IPS-18a (cell line): ENCODE measurements around the gene NDUFS6.

Experiments used
- H3K27ac ChIP-seq: one replicate; pipeline ENCODE4 v1.5.1; 2013; ENCODE audit warnings: low read length
- H3K27me3 ChIP-seq: one replicate; pipeline ENCODE4 v1.6.1; 2013; ENCODE audit warnings: mild to moderate bottlenecking, low read length; ENCODE audit not compliant: control insufficient read depth, insufficient read depth
- H3K36me3 ChIP-seq: one replicate; pipeline ENCODE4 v1.6.1; 2013; ENCODE audit warnings: low read depth, low read length; ENCODE audit not compliant: control insufficient read depth
- H3K4me1 ChIP-seq: one replicate; pipeline ENCODE4 v1.6.1; 2013; ENCODE audit warnings: low read depth, low read length; ENCODE audit not compliant: control insufficient read depth
- H3K4me3 ChIP-seq: one replicate; pipeline ENCODE4 v1.5.1; 2013; ENCODE audit warnings: low read length
- H3K9ac ChIP-seq: one replicate; pipeline ENCODE4 v1.6.1; 2013; ENCODE audit warnings: mild to moderate bottlenecking, low read length, moderate library complexity
- H3K9me3 ChIP-seq: one replicate; pipeline ENCODE4 v1.6.1; 2013; ENCODE audit warnings: low read depth, low read length; ENCODE audit not compliant: control insufficient read depth

The NDUFS6 gene

DNA sequence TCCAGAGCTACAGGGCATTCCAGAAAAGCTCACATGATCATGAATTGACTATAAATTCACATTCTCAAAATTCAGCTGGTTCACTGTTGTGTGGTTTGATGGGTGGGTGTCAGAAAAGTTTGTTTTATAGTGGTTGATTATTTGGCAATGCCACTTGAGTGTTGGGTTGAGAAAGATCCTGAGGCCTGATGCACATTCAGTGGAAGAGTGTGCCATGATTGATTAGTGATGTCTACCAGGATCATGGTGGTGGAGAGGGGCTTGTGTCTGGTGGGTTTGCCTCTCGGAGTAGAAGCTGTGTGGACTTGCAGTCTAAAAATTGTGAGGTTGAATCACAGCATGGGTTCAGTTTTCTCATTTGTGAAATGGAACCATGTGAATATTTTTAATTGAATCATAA is 2.0 kb downstream of the NDUFS6 start:
- Histone ChIP-seq H3K27ac (no peak overlapping the region), H3K9ac (no peak overlapping the region), H3K4me1 (peaks cover 3% of the 10 kb centered on the region), H3K36me3 (peaks cover 58% of the 10 kb centered on the region), H3K27me3 (no peaks in the 10 kb centered on the region), H3K9me3 (no peaks in the 10 kb centered on the region), H3K4me3 (no peak overlapping the region)

DNA sequence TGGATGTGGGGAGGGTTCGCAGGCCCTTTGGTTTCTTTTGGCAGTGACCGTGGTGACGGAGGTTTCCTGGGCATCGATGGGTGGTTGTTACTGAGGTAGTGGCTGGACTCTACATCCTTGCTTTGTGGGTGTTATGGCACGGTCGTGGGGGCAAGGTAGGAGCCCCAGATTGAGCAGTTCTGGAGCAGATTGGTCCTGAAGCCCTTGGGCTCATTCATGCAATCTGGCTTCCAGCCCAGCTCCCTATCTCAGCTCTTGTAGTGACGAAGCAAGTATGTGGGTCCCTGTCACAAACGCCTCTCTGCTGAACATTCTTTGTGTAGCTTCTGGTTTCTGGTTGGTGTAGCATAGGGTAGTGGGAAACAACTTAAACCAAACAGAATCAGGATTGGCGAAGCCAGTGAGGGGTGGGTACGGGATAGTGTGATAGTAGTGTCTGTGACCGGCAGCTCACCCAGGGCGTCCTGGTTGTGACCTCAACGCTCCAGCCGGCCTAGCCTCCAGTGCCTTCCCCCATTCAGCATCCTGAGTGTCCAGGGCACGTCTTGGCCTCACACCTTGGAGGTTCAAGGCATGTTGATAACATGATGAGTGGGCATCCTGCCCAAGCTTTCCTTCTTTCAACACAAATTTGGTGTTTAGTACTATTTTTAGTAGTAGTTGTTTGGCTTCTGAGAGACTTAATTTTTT is 2.9 kb downstream of the NDUFS6 start:
- Histone ChIP-seq H3K4me1 (peaks cover 3% of the 10 kb centered on the region), H3K27ac (no peak overlapping the region), H3K4me3 (no peak overlapping the region), H3K9ac (no peak overlapping the region), H3K36me3 (peaks cover 63% of the 10 kb centered on the region), H3K27me3 (no peaks in the 10 kb centered on the region), H3K9me3 (no peaks in the 10 kb centered on the region)

DNA sequence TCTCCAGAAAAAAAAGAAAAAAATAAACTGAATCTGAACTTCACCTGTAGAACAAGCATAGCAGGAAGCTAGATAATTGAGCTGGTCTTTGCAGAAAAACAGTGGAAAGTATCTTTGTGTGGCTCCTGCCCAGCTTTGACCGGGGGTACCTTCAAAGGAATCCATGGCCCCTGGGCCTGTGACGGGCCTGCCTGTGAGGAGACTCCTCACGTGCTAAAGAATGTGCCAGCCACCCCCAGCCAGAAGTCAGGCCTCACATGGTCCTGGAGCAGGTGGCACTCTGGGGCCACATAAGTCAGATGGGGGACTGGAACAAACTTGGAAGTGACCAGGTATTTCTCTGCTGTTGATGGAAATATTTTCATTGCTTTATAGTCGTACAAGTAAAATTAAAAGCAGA is 4.1 kb downstream of the NDUFS6 start:
- H3K27ac ChIP-seq = no peak overlapping the region
- no peak overlapping the region for H3K9ac ChIP-seq
- H3K4me1 ChIP-seq = peaks cover 3% of the 10 kb centered on the region
- H3K36me3 ChIP-seq = peaks cover 73% of the 10 kb centered on the region
- no peaks in the 10 kb centered on the region for H3K27me3 ChIP-seq
- H3K9me3 ChIP-seq = no peaks in the 10 kb centered on the region
- H3K4me3 ChIP-seq = no peak overlapping the region

DNA sequence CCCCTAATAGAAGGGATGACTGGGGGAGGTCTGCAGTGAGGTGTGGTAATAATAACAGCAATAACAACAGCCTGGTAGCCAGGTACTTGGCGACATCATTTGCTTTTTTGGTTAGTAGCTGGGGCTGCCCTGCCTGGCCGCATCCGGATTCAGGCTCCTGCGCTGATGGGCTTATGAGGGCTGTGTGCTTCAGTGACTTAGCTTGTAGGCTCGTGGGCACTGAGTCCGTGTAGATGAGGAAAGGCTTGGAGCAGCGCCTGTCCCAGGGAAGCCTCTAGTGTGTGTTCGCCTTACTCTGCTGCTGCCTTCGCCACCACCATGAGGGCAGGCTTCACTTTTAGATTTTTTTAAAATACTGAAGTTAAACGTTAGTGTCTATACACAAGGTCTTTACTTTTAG is 4.5 kb downstream of the NDUFS6 start:
- Histone ChIP-seq H3K9me3 (no peaks in the 10 kb centered on the region), H3K4me1 (no peaks in the 10 kb centered on the region), H3K27me3 (no peaks in the 10 kb centered on the region), H3K27ac (no peak overlapping the region), H3K36me3 (peaks cover 76% of the 10 kb centered on the region), H3K9ac (no peak overlapping the region), H3K4me3 (no peak overlapping the region)

DNA sequence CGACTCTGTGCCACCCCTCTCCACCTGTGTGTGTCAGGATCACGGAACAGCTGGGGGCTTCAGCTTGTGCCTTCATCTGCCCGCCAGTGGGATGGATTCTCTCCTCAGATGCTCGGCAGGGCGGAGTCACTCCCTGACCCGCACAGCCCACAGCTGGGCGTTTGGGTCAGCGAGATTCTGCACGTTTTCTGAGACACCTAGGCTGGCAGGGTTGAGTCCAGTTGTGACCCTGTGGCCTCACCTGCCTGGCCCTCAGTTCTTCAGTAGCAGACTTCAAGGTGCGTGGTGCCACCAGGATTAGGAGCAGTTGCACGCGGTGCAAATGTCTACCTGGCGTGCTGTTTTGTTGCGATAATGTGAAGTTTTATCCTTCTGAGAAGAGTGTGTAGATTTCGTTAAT is 5.0 kb downstream of the NDUFS6 start:
- H3K27me3 ChIP-seq = no peaks in the 10 kb centered on the region
- no peak overlapping the region for H3K27ac ChIP-seq
- H3K9ac ChIP-seq = no peak overlapping the region
- no peaks in the 10 kb centered on the region for H3K9me3 ChIP-seq
- H3K4me3 ChIP-seq = no peak overlapping the region
- H3K4me1 ChIP-seq = no peaks in the 10 kb centered on the region
- peaks cover 76% of the 10 kb centered on the region for H3K36me3 ChIP-seq

DNA sequence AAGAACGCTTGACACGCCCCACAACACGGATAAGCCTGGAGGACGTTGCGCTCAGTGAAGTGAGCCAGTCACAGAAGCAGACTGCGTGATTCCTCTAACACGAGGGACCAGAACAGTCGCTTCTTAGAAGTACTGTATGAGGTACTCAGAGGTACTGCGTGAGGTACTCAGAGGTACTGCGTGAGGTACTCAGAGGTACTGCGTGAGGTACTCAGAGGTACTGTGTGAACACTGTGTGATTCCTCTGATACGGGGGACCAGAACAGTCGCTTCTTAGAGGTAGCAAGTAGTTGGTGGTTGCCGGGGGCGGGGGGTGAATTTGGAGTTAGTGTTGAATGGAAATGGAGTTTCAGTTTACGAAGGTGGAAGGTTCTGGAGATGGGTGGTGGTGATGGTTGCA is 5.8 kb downstream of the NDUFS6 start:
- Histone ChIP-seq H3K4me1 (no peaks in the 10 kb centered on the region), H3K36me3 (peaks cover 84% of the 10 kb centered on the region), H3K27me3 (no peaks in the 10 kb centered on the region), H3K9me3 (no peaks in the 10 kb centered on the region), H3K27ac (no peak overlapping the region), H3K9ac (no peak overlapping the region), H3K4me3 (no peak overlapping the region)

DNA sequence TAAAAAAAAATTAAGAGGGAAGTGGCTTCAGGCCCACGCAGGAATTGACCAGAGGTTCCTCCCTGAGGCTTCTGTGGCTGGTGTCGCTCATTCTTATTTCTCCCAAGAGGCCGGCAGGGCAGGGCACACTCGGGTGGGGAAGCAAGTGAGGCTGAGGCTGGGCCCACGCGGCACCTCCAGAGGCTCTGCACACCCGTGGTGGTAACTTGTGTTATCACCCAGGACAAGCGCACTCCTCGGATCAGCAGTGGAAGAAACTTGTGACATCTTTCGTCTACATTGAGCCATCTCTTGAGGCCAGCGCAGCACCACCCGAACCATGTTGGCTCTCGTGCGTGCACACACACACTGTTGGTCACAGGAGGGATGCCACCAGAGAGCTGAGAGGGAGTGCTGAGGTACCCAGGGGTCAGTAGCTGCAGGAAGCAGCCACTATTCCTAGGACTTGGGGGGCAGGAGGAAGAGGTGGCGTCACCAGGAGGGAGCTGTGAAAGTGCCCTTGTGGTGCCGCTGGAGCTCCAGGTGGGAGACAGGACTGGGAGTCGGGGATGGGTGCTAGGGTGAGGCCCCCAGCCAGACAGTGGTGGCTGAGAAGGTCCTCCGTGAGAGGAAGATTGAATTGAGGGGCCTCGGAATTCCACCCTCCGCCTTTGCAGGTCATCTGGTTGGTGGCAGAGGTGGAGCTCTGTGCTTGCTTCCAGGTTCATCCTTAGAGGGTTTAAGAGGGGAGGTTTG is 6.4 kb downstream of the NDUFS6 start:
- Histone ChIP-seq H3K36me3 (peaks cover 86% of the 10 kb centered on the region), H3K4me1 (no peaks in the 10 kb centered on the region), H3K9ac (no peak overlapping the region), H3K27me3 (no peaks in the 10 kb centered on the region), H3K27ac (no peak overlapping the region), H3K4me3 (no peak overlapping the region), H3K9me3 (no peaks in the 10 kb centered on the region)

DNA sequence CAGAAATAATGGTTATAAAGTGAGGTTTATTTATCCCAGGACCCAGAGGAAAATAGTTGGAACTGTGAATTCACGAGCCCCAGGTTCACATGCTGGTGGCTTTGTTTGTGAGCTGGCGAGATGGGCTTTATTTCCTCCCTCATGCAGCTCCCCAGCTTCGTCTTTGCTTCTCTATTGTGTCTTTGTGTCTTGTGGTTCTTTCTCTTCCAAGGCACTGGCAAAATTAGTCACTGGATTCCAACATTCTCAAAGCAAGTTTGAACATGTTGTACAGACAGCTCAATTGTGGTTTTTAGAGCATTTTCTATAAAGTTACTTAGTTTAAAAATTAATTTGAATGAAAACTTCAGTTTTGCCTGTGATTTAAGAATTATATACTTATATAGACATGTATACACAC is 7.2 kb downstream of the NDUFS6 start:
- no peaks in the 10 kb centered on the region for H3K27me3 ChIP-seq
- H3K36me3 ChIP-seq = peaks cover 85% of the 10 kb centered on the region
- H3K9ac ChIP-seq = no peak overlapping the region
- H3K9me3 ChIP-seq = no peaks in the 10 kb centered on the region
- H3K4me1 ChIP-seq = no peaks in the 10 kb centered on the region
- no peak overlapping the region for H3K4me3 ChIP-seq
- H3K27ac ChIP-seq = no peak overlapping the region

DNA sequence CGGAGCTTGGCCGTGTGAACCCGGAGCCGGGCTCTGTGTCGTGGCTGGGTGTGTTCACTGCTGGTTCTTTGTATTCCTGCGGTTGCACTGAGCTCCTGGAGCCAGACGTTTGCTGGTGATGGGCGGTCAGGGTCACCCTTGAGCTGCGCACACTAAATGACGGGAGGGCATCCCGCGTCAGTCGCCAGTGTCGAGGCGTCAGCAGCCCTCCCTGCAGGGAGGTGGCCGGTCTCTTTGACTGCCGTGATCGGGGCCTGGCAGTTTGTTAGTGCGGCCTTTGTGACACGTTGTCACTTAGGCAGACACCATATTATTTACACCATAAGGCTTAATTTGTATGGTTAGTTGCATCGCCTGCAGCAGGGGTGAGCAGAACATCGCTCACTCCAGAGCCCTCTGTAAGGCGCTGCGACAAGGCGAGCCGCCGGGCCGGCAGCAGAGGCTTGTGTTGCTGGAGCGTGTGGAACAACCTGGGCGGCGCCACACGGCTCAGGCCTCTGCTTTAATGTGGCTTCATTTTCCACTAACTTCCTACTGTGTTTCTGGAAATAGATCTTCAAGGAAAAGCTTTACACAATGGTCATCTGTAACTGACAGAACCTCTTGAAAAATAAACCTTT is 8.3 kb downstream of the NDUFS6 start:
- Histone ChIP-seq H3K27ac (no peak overlapping the region), H3K36me3 (peaks cover 85% of the 10 kb centered on the region), H3K27me3 (no peaks in the 10 kb centered on the region), H3K9ac (no peak overlapping the region), H3K4me1 (no peaks in the 10 kb centered on the region), H3K4me3 (no peak overlapping the region), H3K9me3 (no peaks in the 10 kb centered on the region)

DNA sequence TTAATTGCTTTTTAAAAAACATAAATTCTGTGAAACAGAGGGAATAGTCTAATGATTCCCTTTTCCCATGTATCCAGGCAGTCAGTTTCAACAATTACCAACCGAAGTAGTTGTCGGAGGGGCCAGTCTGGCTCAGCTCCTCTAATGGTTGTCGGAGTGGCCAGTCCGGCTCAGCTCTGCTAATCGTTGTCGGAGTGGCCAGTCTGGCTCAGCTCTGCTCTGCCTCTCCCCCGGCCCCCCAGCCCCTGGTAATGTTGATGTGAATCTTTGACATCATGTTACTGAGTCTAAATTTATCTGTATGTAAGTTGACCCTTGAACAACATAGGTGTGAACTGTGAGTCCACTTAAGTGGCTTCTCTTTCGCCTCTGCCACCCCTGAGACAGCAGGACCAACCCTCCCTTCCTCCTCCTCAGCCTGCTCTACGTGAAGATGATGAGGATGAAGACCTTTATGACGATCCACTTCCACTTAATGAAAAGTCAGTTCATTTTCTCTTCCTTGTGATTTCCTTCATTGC is 9.4 kb downstream of the NDUFS6 start:
- Histone ChIP-seq H3K9ac (no peak overlapping the region), H3K36me3 (peaks cover 84% of the 10 kb centered on the region), H3K27ac (no peak overlapping the region), H3K4me3 (no peak overlapping the region), H3K9me3 (no peaks in the 10 kb centered on the region), H3K4me1 (no peaks in the 10 kb centered on the region), H3K27me3 (no peaks in the 10 kb centered on the region)

DNA sequence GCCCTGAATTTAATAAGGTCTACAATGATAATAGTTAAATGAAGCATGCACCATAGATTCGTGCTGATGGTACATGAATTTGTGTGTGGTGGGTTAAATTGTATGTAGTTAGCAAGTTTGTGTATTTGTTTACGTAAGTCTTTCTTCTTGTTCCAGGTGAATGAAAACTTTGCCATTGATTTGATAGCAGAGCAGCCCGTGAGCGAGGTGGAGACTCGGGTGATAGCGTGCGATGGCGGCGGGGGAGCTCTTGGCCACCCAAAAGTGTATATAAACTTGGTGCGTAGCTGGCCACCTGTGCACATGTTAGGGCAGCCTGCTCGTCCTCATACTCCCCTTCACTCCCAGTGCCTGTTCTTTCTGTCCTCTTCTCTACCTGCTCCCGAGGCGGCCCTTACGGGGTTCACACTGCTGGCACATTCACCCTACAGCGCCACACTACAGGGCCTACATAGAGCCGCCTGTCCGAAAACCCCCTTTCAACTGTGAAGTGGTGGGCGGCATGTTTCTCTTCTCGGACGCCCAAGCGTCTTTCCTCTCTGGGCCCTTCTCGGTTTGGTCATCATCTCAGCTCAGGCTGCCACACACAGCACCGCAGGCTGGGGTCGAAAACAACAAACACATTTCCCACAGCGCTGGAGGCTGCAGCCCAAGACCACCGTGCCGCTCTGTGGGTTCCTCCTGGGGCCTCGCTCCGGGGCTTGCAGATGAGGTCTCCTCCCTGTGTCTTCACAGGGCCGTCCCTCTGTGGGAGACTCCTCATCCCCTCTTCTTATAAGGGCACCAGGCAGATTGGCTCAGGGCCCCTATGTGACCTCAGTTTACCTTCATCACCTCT is 13.2 kb downstream of the NDUFS6 start:
- H3K36me3 ChIP-seq = peaks cover 72% of the 10 kb centered on the region
- no peaks in the 10 kb centered on the region for H3K27me3 ChIP-seq
- H3K27ac ChIP-seq = no peak overlapping the region
- no peak overlapping the region for H3K9ac ChIP-seq
- no peak overlapping the region for H3K4me3 ChIP-seq
- no peaks in the 10 kb centered on the region for H3K9me3 ChIP-seq
- H3K4me1 ChIP-seq = peaks cover 6% of the 10 kb centered on the region
